ENCODE data around the gene INAFM2. TPM values are rescaled to one million over a fixed set of nuclear protein-coding genes. Genes with fewer than 3 reads are reported as not detected.

INAFM2 gene
- total RNA-seq, 2 donors from 2014 or later, result 45.5 to 48.9 TPM

GRCh38 chr15:40298216-40298935 is 25.1 kb upstream of the INAFM2 start:
- Histone ChIP-seq H3K27me3 (no peaks in the 10 kb centered on the region), H3K27ac (no peak overlapping the region), H3K4me3 (no peak overlapping the region), H3K4me1 (peaks cover 0 to 42% of the 10 kb centered on the region in 2 donors), H3K9me3 (peaks cover 0 to 9% of the 10 kb centered on the region in 2 donors), H3K36me3 (no peaks in the 10 kb centered on the region)
- no peak for TF ChIP-seq CTCF (IDR thresholded peaks at IDR 0.05)
- no peak for DNase-seq (ENCODE audit: low spot score)

GRCh38 chr15:40300367-40300766 is 23.1 kb upstream of the INAFM2 start:
- no peak overlapping the region for H3K4me3 ChIP-seq
- TF ChIP-seq CTCF (IDR thresholded peaks at IDR 0.05), result no peak
- no peak overlapping the region for H3K27ac ChIP-seq
- peaks cover 0 to 27% of the 10 kb centered on the region in 2 donors for H3K4me1 ChIP-seq
- no peaks in the 10 kb centered on the region for H3K27me3 ChIP-seq
- no peaks in the 10 kb centered on the region for H3K36me3 ChIP-seq
- DNase-seq (ENCODE audit: low spot score), result no peak
- peaks cover 0 to 9% of the 10 kb centered on the region in 2 donors for H3K9me3 ChIP-seq

- no peaks in the 10 kb centered on the region for H3K27me3 ChIP-seq
- no peak for DNase-seq (ENCODE audit: low spot score)
- H3K36me3 ChIP-seq, result no peaks in the 10 kb centered on the region
- H3K4me1 ChIP-seq, result peaks cover 0 to 23% of the 10 kb centered on the region in 2 donors
- H3K9me3 ChIP-seq, result peaks cover 0 to 9% of the 10 kb centered on the region in 2 donors
- no peak for TF ChIP-seq CTCF (IDR thresholded peaks at IDR 0.05)
- no peak overlapping the region for H3K4me3 ChIP-seq
- no peak overlapping the region for H3K27ac ChIP-seq
These were observed 22.7 kb upstream of the INAFM2 start for GRCh38 chr15:40300771-40301170.

GRCh38 chr15:40301467-40302179 is 21.9 kb upstream of the INAFM2 start:
- no peak overlapping the region for H3K4me3 ChIP-seq
- H3K4me1 ChIP-seq, result peaks cover 0 to 15% of the 10 kb centered on the region in 2 donors
- peaks cover 0 to 9% of the 10 kb centered on the region in 2 donors for H3K9me3 ChIP-seq
- no peak for TF ChIP-seq CTCF (IDR thresholded peaks at IDR 0.05)
- DNase-seq (ENCODE audit: low spot score), result no peak
- H3K27ac ChIP-seq, result no peak overlapping the region
- no peaks in the 10 kb centered on the region for H3K36me3 ChIP-seq
- H3K27me3 ChIP-seq, result no peaks in the 10 kb centered on the region

GRCh38 chr15:40302288-40302886 is 21.1 kb upstream of the INAFM2 start:
- Histone ChIP-seq H3K36me3 (no peaks in the 10 kb centered on the region), H3K4me1 (peaks cover 0 to 15% of the 10 kb centered on the region in 2 donors), H3K27ac (no peak overlapping the region), H3K9me3 (peaks cover 0 to 9% of the 10 kb centered on the region in 2 donors), H3K4me3 (no peak overlapping the region), H3K27me3 (no peaks in the 10 kb centered on the region)
- TF ChIP-seq CTCF (IDR thresholded peaks at IDR 0.05), result no peak
- no peak for DNase-seq (ENCODE audit: low spot score)

Measured in right atrium auricular region (tissue), 2 donors.